ENCODE results near the gene PTGER1. TPM values are rescaled to one million over a fixed set of nuclear protein-coding genes. Genes with fewer than 3 reads are reported as not detected.

Gene PTGER1
- total RNA-seq, 4 donors from 2014 or later = 1.5 TPM; not detected in 3

GRCh38 chr19:14478113-14478545 is 3.0 kb upstream of the PTGER1 start:
- no peak for DNase-seq
- Histone ChIP-seq H3K9me3 (no peaks in the 10 kb centered on the region), H3K27me3 (no peaks in the 10 kb centered on the region), H3K27ac (no peak overlapping the region), H3K36me3 (peaks cover 31 to 34% of the 10 kb centered on the region in 2 donors), H3K4me1 (peaks cover 0 to 13% of the 10 kb centered on the region in 2 donors), H3K4me3 (replicated peaks in 1 of 3) (no peak overlapping the region)
- 79 to 93% methylated on average over 11 to 18 of the region's 24 CpGs for WGBS, 2 donors
- TF ChIP-seq POLR2A (IDR thresholded peaks at IDR 0.05) (no peak), CTCF (IDR thresholded peaks at IDR 0.05) (no peak)
- intact Hi-C loops (cut with DNase I) = no loop called here

GRCh38 chr19:14477418-14478112 is 2.4 kb upstream of the PTGER1 start:
- Histone ChIP-seq H3K4me1 (peaks cover 3 to 19% of the 10 kb centered on the region in 2 donors), H3K27ac (no peak overlapping the region), H3K9me3 (no peaks in the 10 kb centered on the region), H3K36me3 (peaks cover 31 to 32% of the 10 kb centered on the region in 2 donors), H3K4me3 (replicated peaks in 1 of 3) (no peak overlapping the region), H3K27me3 (no peaks in the 10 kb centered on the region)
- WGBS, 2 donors = 84% methylated on average over 8 to 10 of the region's 10 CpGs
- DNase-seq = no peak
- intact Hi-C loops (cut with DNase I) = no loop called here
- TF ChIP-seq CTCF (IDR thresholded peaks at IDR 0.05) = no peak
- no peak for TF ChIP-seq POLR2A (IDR thresholded peaks at IDR 0.05)

- H3K4me3 ChIP-seq (replicated peaks in 1 of 3) = no peak overlapping the region
- H3K27ac ChIP-seq = no peak overlapping the region
- WGBS, 2 donors = 71 to 78% methylated on average over 24 to 25 of the region's 26 CpGs
- H3K4me1 ChIP-seq = peaks cover 9 to 26% of the 10 kb centered on the region in 2 donors
- H3K27me3 ChIP-seq = no peaks in the 10 kb centered on the region
- TF ChIP-seq CTCF (IDR thresholded peaks at IDR 0.05) (no peak), POLR2A (IDR thresholded peaks at IDR 0.05) (no peak)
- DNase-seq = no peak
- no peaks in the 10 kb centered on the region for H3K9me3 ChIP-seq
- intact Hi-C loops (cut with DNase I) = no loop called here
- peaks cover 28 to 29% of the 10 kb centered on the region in 2 donors for H3K36me3 ChIP-seq
These were observed 1.7 kb upstream of the PTGER1 start for GRCh38 chr19:14476673-14477401.

- no peak for DNase-seq
These were observed 1.1 kb upstream of the PTGER1 start for GRCh38 chr19:14476327-14476672.

More at GRCh38 chr19:14476327-14476672, 1.1 kb upstream of the PTGER1 start:
- Histone ChIP-seq H3K36me3 (peaks cover 28 to 29% of the 10 kb centered on the region in 2 donors), H3K9me3 (no peaks in the 10 kb centered on the region), H3K27me3 (no peaks in the 10 kb centered on the region), H3K4me1 (peaks cover 9 to 27% of the 10 kb centered on the region in 2 donors), H3K27ac (no peak overlapping the region), H3K4me3 (replicated peaks in 1 of 3) (no peak overlapping the region)
- TF ChIP-seq CTCF (IDR thresholded peaks at IDR 0.05) (no peak), POLR2A (IDR thresholded peaks at IDR 0.05) (no peak)
- 95% methylated on average over 7 of the region's 7 CpGs for WGBS, 2 donors
- intact Hi-C loops (cut with DNase I) = no loop called here

All from thyroid gland (tissue), 4 donors.